K562 (cell line): ENCODE results near the gene B3GALT6. TPM values are rescaled to one million over a fixed set of nuclear protein-coding genes. Genes with fewer than 3 reads are reported as not detected.
A peak's percentile ranks its signal among the peaks of the same experiment; 100 is the strongest.

Experiments used
- ATAC-seq: fragments of 200-7000 bp; cut with Tn5 transposase; 3 replicates; pipeline ENCODE4 v1.9.1; 2020; ENCODE audit warnings: moderate library complexity
- BruUV-seq: library from RNA; stranded (reverse); fragments of 400-500 nt; replicated peaks from 2 replicates; lab custom pipeline; 2021; lab: Mats Ljungman, UMichigan
- CTCF ChIA-PET: fragments of 300-600 bp; formaldehyde crosslinking; extraction: SDS; loops from one replicate; lab custom pipeline; 2021; ENCODE audit warnings: low intra/inter-chr PET ratio; lab: Yijun Ruan, JAX
- POLR2A ChIA-PET: fragments of 300-600, 350-650 bp; sonication (Branson Sonifier 250); formaldehyde crosslinking; extraction: SDS; loops from one replicate; lab custom pipeline; 2021; ENCODE audit warnings: antibody characterized with exemption, inconsistent platforms; lab: Yijun Ruan, JAX
- DNase-seq, 4 experiments: peaks; one replicate each; pipeline versions ENCODE4 v3.0.0 to v3.0.0-alpha.2; 2011 to 2018; ENCODE audit warnings: low spot score in 3 of 4, mixed read lengths in 3 of 4; ENCODE audit errors: extremely low read depth in 1 of 4
- FAIRE-seq: peaks from 2 replicates; lab custom pipeline; 2011; peaks lifted over from hg19 to GRCh38; lab: Jason Lieb, UNC
- H2AFZ ChIP-seq: 2 replicates; pipeline ENCODE4 v1.6.0; 2011; ENCODE audit warnings: low read depth, low read length, control low read depth, inconsistent platforms
- H3K27ac ChIP-seq: fragments of 200-600 bp; 3 replicates; pipeline ENCODE4 v1.8.0; 2011; ENCODE audit warnings: low read depth, mild to moderate bottlenecking, control low read depth, inconsistent platforms, low read length, moderate library complexity, mixed read lengths; ENCODE audit errors: extremely low read depth
- H3K27me3 ChIP-seq, 2 experiments: fragments of 300-600 bp in 1 of 2; 2 replicates in 1 of 2; 3 replicates in 1 of 2; pipeline versions ENCODE4 v1.6.0 to v1.8.0; 2011; ENCODE audit warnings: inconsistent platforms in 2 of 2, low read length in 2 of 2, mild to moderate bottlenecking in 1 of 2, mixed read lengths in 1 of 2, moderate library complexity in 1 of 2; ENCODE audit not compliant: control insufficient read depth in 2 of 2, insufficient read depth in 2 of 2
- H3K36me3 ChIP-seq: fragments of 300-600 bp; 3 replicates; pipeline ENCODE4 v1.8.0; 2011; ENCODE audit warnings: mild to moderate bottlenecking, low read length, inconsistent platforms; ENCODE audit not compliant: control insufficient read depth, insufficient read depth
- H3K4me1 ChIP-seq, 2 experiments: fragments of 200-600 bp in 1 of 2; replicated peaks in 1 of 2; 2 replicates in 1 of 2; 3 replicates in 1 of 2; pipeline versions ENCODE4 v1.5.1 to v1.8.0; 2011; ENCODE audit warnings: inconsistent platforms in 2 of 2, low read length in 2 of 2, mild to moderate bottlenecking in 1 of 2, mixed read lengths in 1 of 2, moderate library complexity in 1 of 2; ENCODE audit not compliant: control insufficient read depth in 2 of 2, insufficient read depth in 2 of 2
- H3K4me2 ChIP-seq: 2 replicates; pipeline ENCODE4 v1.6.1; 2011; ENCODE audit warnings: low read length, control low read depth, inconsistent platforms, mixed read lengths; ENCODE audit not compliant: insufficient read depth
- H3K4me3 ChIP-seq: fragments of 200-600 bp; sonication (generic), shearing (Covaris generic); 2 replicates; pipeline ENCODE4 v1.5.1; 2016; ENCODE audit warnings: control low read depth, inconsistent platforms
- H3K79me2 ChIP-seq: fragments of 200-600 bp; 3 replicates; pipeline ENCODE4 v1.8.0; 2011; ENCODE audit warnings: low read length, inconsistent platforms; ENCODE audit not compliant: control insufficient read depth, insufficient read depth
- H3K9ac ChIP-seq, 2 experiments: 2 replicates each; pipeline versions ENCODE4 v1.6.0 to v1.6.1; 2011; ENCODE audit warnings: low read depth in 2 of 2, low read length in 2 of 2, control low read depth in 1 of 2, inconsistent platforms in 1 of 2, mild to moderate bottlenecking in 1 of 2, mixed read lengths in 1 of 2; ENCODE audit not compliant: insufficient read depth in 1 of 2
- H3K9me1 ChIP-seq: one replicate; pipeline ENCODE4 v1.6.0; 2011; ENCODE audit warnings: inconsistent platforms, mild to moderate bottlenecking, low read length, moderate library complexity; ENCODE audit not compliant: control insufficient read depth, insufficient read depth
- H3K9me3 ChIP-seq: replicated peaks from 2 replicates; pipeline ENCODE4 v1.5.1; 2011; ENCODE audit warnings: low read depth, low read length, inconsistent platforms; ENCODE audit not compliant: control insufficient read depth, insufficient read depth
- H4K20me1 ChIP-seq: replicated peaks from 2 replicates; pipeline ENCODE4 v1.6.1; 2011; ENCODE audit warnings: low read length, inconsistent platforms, mixed read lengths; ENCODE audit not compliant: control insufficient read depth, insufficient read depth
- ASH1L ChIP-seq: fragments of 450-650 bp; IDR thresholded peaks from 2 replicates; pipeline ENCODE4 v1.6.1; 2018; ENCODE audit warnings: borderline replicate concordance, mild to moderate bottlenecking, low read depth; ENCODE audit not compliant: partially characterized antibody
- BACH1 ChIP-seq: fragments of 200-800 bp; sonication (Bioruptor generic); IDR thresholded peaks from 2 replicates; pipeline ENCODE4 v1.6.1; 2016; ENCODE audit warnings: missing genetic modification characterization, missing compliant biosample characterization
- ESRRA ChIP-seq: fragments of 450-650 bp; IDR thresholded peaks from 2 replicates; pipeline ENCODE4 v1.6.1; 2014; ENCODE audit warnings: low read depth, mild to moderate bottlenecking, moderate library complexity, borderline replicate concordance
- FOSL1 ChIP-seq: fragments of 200-800 bp; sonication (Bioruptor generic); conservative IDR thresholded peaks from 2 replicates; pipeline ENCODE4 v1.6.1; 2016; ENCODE audit warnings: missing genetic modification characterization, missing compliant biosample characterization
- KDM1A ChIP-seq, 2 experiments: fragments of 450-650 bp; IDR thresholded peaks; 2 replicates each; pipeline ENCODE4 v1.6.1; 2016; ENCODE audit warnings: mild to moderate bottlenecking in 2 of 2
- MECOM ChIP-seq: fragments of 250-450 bp; sonication (Bioruptor Pico); IDR thresholded peaks from 2 replicates; pipeline ENCODE4 v1.8.0; 2022; ENCODE audit warnings: inconsistent platforms
- NFATC3 ChIP-seq: fragments of 450-650 bp; IDR thresholded peaks from 2 replicates; pipeline ENCODE4 v1.6.1; 2017; ENCODE audit warnings: mild to moderate bottlenecking
- NFE2 ChIP-seq: IDR thresholded peaks from 2 replicates; pipeline ENCODE4 v1.6.1; 2014; ENCODE audit warnings: antibody characterized with exemption, low read depth
- NFIC ChIP-seq: fragments of 450-650 bp; IDR thresholded peaks from 2 replicates; pipeline ENCODE4 v1.6.1; 2017; ENCODE audit warnings: mild to moderate bottlenecking, inconsistent platforms
- RCOR1 ChIP-seq, 2 experiments: IDR thresholded peaks; 2 replicates each; pipeline ENCODE4 v1.6.1; 2012; ENCODE audit warnings: low read depth in 2 of 2, low read length in 2 of 2, borderline replicate concordance in 1 of 2, improper control_type of control experiment in 1 of 2
- STAG1 ChIP-seq: sonication (generic); formaldehyde crosslinking; IDR thresholded peaks from 2 replicates; pipeline ENCODE4 v1.5.0; 2020; ENCODE audit warnings: missing genetic modification reagents, borderline replicate concordance
- TBL1XR1 ChIP-seq, 2 experiments: IDR thresholded peaks; 2 replicates each; pipeline ENCODE4 v1.6.1; 2012; ENCODE audit warnings: improper control_type of control experiment in 2 of 2, low read length in 2 of 2, mild to moderate bottlenecking in 1 of 2
- ZFP36 ChIP-seq: fragments of 150-350 bp; IDR thresholded peaks from 2 replicates; pipeline ENCODE4 v1.6.1; 2018; ENCODE audit warnings: low read length, low read depth; ENCODE audit not compliant: partially characterized antibody
- ZNF584 ChIP-seq: fragments of 200-800 bp; sonication (Bioruptor generic); IDR thresholded peaks from 2 replicates; pipeline ENCODE4 v1.6.1; 2016; ENCODE audit warnings: low read depth, mild to moderate bottlenecking, missing genetic modification characterization, missing compliant biosample characterization
- WGBS: fragments of 100-300 bp; shearing (Covaris generic); methylation state at CpG from one replicate; pipeline ENCODE4 v1.1.6; 2016; ENCODE audit warnings: low coverage, mixed read lengths; ENCODE audit not compliant: insufficient coverage; ENCODE audit errors: missing lambda C conversion rate; 5-methylcytosine and 5-hydroxymethylcytosine counted together
- in situ Hi-C: fragments of 300-500 bp; cut with MboI; formaldehyde crosslinking; loops from 4 replicates; pipeline ENCODE4 v1.15.0; 2018; ENCODE audit warnings: inconsistent platforms, mixed read lengths
- intact Hi-C: fragments of 100-400 bp; cut with micrococcal nuclease; formaldehyde crosslinking; loops from 2 replicates; pipeline ENCODE4 v1.14.2; 2022
- polyA plus RNA-seq, 8 experiments: library from polyadenylated mRNA; depleted of rRNA in 4 of 8; stranded (reverse) in 5 of 8; unstranded in 3 of 8; fragments of >200 nt; fragmentation: Nextera tagmentation in 2 of 8; fragmentation: Illumina TruSeq in 1 of 8; extraction: Ambion mirVana in 2 of 8; extraction: Trizol in 1 of 8; gene quantifications; 2 replicates each; pipeline versions ENCODE4 v1.2.1 to v1.2.3, GENCODE V29; 2011 to 2014; ENCODE audit warnings: inconsistent platforms in 1 of 8, missing spikeins in 1 of 8
- total RNA-seq, 7 experiments: library from RNA; depleted of rRNA in 6 of 7; stranded (reverse); fragments of >200 nt in 6 of 7; fragmentation: Illumina TruSeq in 2 of 7; extraction: Trizol in 2 of 7; gene quantifications; 2 replicates each; pipeline versions ENCODE4 v1.2.1 to v1.2.3, GENCODE V29; 2011 to 2021; ENCODE audit warnings: low replicate concordance in 1 of 7
- TF ChIP-seq, protein P1 (sequence below): IDR thresholded peaks from 3 replicates; pipeline ENCODE4 v1.6.1; 2011; ENCODE audit warnings: borderline replicate concordance, mild to moderate bottlenecking; ENCODE audit not compliant: insufficient read length, insufficient read depth
- TF ChIP-seq, protein P2 (sequence below): fragments of 250-450 bp; sonication (Bioruptor Pico); IDR thresholded peaks from 2 replicates; pipeline ENCODE4 v1.5.0; 2021; ENCODE audit warnings: mild to moderate bottlenecking, moderate library complexity

Gene B3GALT6
- total and polyA plus RNA-seq, 9 of the 15 experiments (the other 6 are each of a cell fraction or from before 2014, with no cell fraction given) = 0.68 to 29.8 (median 9.9) TPM

DNA sequence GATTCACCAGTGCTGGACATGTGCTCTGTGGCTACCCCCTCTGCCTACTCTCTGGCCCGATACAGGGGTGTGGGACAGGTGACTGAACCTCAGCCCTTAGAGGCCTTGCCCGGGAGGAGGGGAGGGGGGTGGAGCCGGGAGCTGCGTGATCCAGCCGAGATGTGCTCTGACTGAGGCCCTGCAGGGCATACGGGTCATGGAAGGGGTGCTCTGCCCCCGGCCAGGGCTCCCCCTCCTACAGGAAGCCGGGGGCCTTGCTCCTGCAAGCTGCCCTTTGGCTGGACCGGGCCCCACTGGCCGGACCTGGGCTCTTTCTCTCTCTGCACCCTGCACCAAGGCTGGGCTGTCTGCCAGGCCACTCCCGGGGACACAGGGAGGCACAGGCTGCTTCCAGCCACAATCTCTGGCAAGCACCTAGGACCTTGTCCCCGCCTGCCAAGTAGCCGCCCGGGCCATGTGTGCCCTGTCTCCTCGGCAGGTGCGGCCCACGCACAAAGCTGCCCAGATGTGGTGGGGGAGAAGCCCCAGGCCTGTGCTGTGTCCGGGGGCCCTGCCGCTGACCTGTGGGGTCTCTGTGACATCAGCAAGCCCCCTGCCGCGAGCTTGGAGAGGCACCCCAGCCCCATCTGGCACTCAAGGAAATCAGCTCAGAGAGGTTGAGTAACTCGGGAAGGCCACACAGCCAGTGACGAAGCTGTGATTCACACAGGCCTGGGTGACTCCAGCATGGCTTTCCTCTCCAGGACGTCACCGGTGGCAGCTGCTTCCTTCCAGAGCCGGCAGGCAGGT, 49.7 kb downstream of the B3GALT6 start (continued):
- no peak for TF ChIP-seq MECOM (CRISPR knock-in tag)
- peak; percentile 16; the same call in 1 of the 2 replicates for TF ChIP-seq ESRRA
- TF ChIP-seq FOSL1 (tag) = peak; percentile 45; the same call in 1 of the 2 replicates
- TF ChIP-seq NFIC = peak; percentile 13; the same call in 1 of the 2 replicates
- peak in 1 of 2 experiments; percentile 78; a peak in 2 of 4 replicates for TF ChIP-seq KDM1A (IDR thresholded peaks at IDR 0.05)
- TF ChIP-seq ZFP36 = peak; percentile 92
- 0 out of 4 replicates have a peak, but pooled peaks of 1 of the 2 experiments have one; percentile 34 for TF ChIP-seq RCOR1 (IDR thresholded peaks at IDR 0.05; ENCODE audit: borderline replicate concordance in 1 of 2, low read depth in 2 of 2, low read length in 2 of 2)
- TF ChIP-seq ZNF584 (CRISPR knock-in tag) = no peak
- TF ChIP-seq BACH1 (tag) = no peak

DNA sequence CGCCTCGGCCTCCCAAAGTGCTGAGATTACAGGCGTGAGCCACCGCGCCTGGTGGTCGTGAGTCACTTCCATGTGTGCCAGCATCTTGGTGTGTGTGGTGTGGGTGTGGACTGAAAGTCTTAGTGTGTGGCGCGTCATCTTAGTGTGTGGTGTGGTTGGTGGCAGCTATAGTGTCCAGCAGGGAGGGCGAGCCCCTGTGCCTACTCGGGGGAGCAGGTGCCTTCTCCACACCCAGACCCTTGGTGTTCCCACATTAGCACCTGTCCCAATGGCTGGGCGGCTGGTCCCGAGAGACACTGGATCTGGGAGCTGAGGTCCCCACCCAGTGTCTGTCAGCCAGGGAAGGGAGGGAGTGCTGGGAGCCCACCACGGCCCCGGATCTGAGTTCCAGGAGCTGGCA, 51.0 kb downstream of the B3GALT6 start:
- intact Hi-C loops = no loop called here
- BruUV-seq = no TSS peak
- Histone ChIP-seq H2AFZ (no peak overlapping the region), H3K9me1 (peaks cover 3% of the 10 kb centered on the region), H3K27me3 (peaks cover 2 to 25% of the 10 kb centered on the region in 2 experiments; a peak in 3 of 5 replicates), H4K20me1 (peaks cover 3% of the 10 kb centered on the region; the same call in 1 of the 2 replicates), H3K4me2 (no peak overlapping the region), H3K36me3 (no peaks in the 10 kb centered on the region), H3K27ac (no peak overlapping the region), H3K9ac (no peak overlapping the region), H3K79me2 (no peaks in the 10 kb centered on the region), H3K4me1 (peaks cover 0 to 65% of the 10 kb centered on the region in 2 experiments; a peak in 3 of 5 replicates), H3K9me3 (no peaks in the 10 kb centered on the region), H3K4me3 (no peak overlapping the region)
- FAIRE-seq (no peak), DNase-seq (no peak), ATAC-seq (no peak)
- WGBS = 27% methylated on average over 14 of the region's 14 CpGs
- in situ Hi-C loops = no loop called here
- ChIA-PET POLR2A (interaction anchor here (0.6 kb wide), 1 partner anchor 223 kb away, joined by 3 read pairs; no protein-coding TSS in a partner anchor), CTCF (no interaction called here)
- no peak for TF ChIP-seq ASH1L
- TF ChIP-seq NFE2 = no peak
- TF ChIP-seq NFATC3 = no peak
- TF ChIP-seq TBL1XR1 (IDR thresholded peaks at IDR 0.05; ENCODE audit: low read length in 2 of 2) = no peak
- TF ChIP-seq, protein P1, sequence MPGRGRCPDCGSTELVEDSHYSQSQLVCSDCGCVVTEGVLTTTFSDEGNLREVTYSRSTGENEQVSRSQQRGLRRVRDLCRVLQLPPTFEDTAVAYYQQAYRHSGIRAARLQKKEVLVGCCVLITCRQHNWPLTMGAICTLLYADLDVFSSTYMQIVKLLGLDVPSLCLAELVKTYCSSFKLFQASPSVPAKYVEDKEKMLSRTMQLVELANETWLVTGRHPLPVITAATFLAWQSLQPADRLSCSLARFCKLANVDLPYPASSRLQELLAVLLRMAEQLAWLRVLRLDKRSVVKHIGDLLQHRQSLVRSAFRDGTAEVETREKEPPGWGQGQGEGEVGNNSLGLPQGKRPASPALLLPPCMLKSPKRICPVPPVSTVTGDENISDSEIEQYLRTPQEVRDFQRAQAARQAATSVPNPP = no peak
- TF ChIP-seq, protein P2, sequence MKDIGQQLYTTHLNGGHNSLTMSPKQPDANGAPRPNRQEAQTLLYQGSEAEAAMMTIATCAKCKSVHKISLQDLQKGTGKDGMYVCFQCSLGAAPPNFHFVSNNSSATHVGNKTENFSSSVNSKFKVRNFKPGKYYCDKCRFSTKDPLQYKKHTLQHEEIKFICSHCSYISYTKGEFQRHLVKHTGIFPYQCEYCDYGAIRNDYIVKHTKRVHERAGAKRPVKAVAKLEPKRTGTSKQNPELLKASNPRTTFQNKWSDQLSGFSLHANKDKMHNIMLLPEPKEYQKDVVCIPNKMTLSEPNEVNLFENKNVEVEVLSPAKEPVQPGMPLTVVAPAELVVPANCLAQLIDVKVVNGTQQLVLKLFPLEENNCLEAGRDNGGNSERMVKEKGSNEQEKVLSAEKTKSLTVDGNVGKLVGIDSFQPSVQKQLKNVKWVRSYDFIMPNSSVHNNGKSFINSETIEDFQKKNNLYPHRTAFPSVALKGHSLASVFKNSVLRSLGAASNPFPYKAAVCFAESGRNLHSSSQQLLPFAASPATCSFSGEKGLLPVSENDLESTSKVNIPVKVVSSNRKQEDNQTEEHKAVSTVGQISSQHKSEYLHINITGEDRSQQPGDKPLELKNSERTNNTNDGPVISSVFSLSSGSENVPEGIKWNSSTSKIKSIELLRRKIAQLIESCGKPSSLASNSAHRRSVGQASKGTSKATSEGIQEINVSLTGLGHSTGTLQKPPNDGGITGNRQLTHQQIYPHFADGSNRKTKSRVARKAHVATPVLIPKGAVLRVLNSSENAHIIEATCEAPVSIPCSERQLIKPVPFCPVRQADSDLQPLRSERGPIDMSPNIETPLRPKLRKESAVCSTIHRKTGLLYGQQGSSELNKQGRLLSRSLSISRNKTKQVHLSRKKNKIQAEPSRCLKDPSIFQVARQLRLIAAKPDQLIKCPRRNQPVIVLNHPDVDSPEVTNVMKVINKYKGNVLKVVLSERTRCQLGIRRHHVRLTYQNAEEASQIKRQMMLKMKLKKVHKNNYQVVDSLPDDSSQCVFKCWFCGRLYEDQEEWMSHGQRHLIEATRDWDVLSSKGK (CRISPR knock-in tag) = no peak
- TF ChIP-seq STAG1 = no peak
